GM23338 (cell line): ENCODE measurements around the gene BACE2. TPM values are rescaled to one million over a fixed set of nuclear protein-coding genes. Genes with fewer than 3 reads are reported as not detected.

ENCODE experiments used
- ATAC-seq: fragments of 200-7000 bp; cut with Tn5 transposase; 3 replicates; pipeline ENCODE4 v1.9.1; 2020
- DNase-seq: peaks from one replicate; pipeline ENCODE4 v3.0.0-alpha.2; 2015; ENCODE audit warnings: low spot score
- H2AFZ ChIP-seq: fragments of 200-600 bp; sonication (generic); 2 replicates; pipeline ENCODE4 v1.8.0; 2016; ENCODE audit warnings: antibody characterized with exemption, mild to moderate bottlenecking, moderate library complexity
- H3F3A ChIP-seq: fragments of 200-600 bp; sonication (generic); replicated peaks from 2 replicates; pipeline ENCODE4 v1.8.0; 2017; ENCODE audit warnings: antibody characterized with exemption, mixed run types, low read depth
- H3K27ac ChIP-seq: fragments of 200-600 bp; sonication (generic); 2 replicates; pipeline ENCODE4 v1.6.1; 2016; ENCODE audit warnings: low read depth
- H3K27me3 ChIP-seq: fragments of 200-600 bp; sonication (generic); 2 replicates; pipeline ENCODE4 v1.8.0; 2016; ENCODE audit warnings: mild to moderate bottlenecking, mixed run types, moderate library complexity; ENCODE audit not compliant: insufficient read depth
- H3K36me3 ChIP-seq: fragments of 200-600 bp; sonication (generic); 2 replicates; pipeline ENCODE4 v1.8.0; 2016; ENCODE audit warnings: mild to moderate bottlenecking; ENCODE audit not compliant: insufficient read depth
- H3K4me1 ChIP-seq: fragments of 200-600 bp; sonication (generic); 2 replicates; pipeline ENCODE4 v1.8.0; 2016; ENCODE audit warnings: mild to moderate bottlenecking, moderate library complexity; ENCODE audit not compliant: insufficient read depth
- H3K4me2 ChIP-seq: fragments of 200-600 bp; sonication (generic); 2 replicates; pipeline ENCODE4 v1.7.1; 2017; ENCODE audit warnings: mixed run types
- H3K4me3 ChIP-seq: fragments of 200-600 bp; sonication (generic); 2 replicates; pipeline ENCODE4 v1.6.1; 2016; ENCODE audit warnings: mixed run types
- H3K79me2 ChIP-seq: fragments of 200-600 bp; sonication (generic); replicated peaks from 2 replicates; pipeline ENCODE4 v1.8.0; 2017; ENCODE audit warnings: mild to moderate bottlenecking; ENCODE audit not compliant: insufficient read depth
- H3K9me2 ChIP-seq: fragments of 200-600 bp; sonication (generic); 2 replicates; pipeline ENCODE4 v1.8.0; 2017; ENCODE audit not compliant: insufficient read depth
- H4K20me1 ChIP-seq: fragments of 200-600 bp; sonication (generic); replicated peaks from 2 replicates; pipeline ENCODE4 v1.8.0; 2017; ENCODE audit warnings: mild to moderate bottlenecking; ENCODE audit not compliant: insufficient read depth
- H3K27ac Mint-ChIP-seq: 2 replicates; pipeline ENCODE4 v1.8.0; 2020; ENCODE audit warnings: inconsistent platforms, mild to moderate bottlenecking, moderate library complexity, mixed read lengths
- H3K27me3 Mint-ChIP-seq: 3 replicates; pipeline ENCODE4 v1.8.0; 2022; ENCODE audit warnings: low read depth, mild to moderate bottlenecking, moderate library complexity, mixed read lengths, inconsistent platforms; ENCODE audit not compliant: insufficient read depth, poor library complexity
- H3K36me3 Mint-ChIP-seq: 3 replicates; pipeline ENCODE4 v1.8.0; 2021; ENCODE audit warnings: low read depth, mild to moderate bottlenecking, inconsistent platforms, moderate library complexity, mixed read lengths
- H3K4me1 Mint-ChIP-seq: 3 replicates; pipeline ENCODE4 v1.8.0; 2020; ENCODE audit warnings: mild to moderate bottlenecking, inconsistent platforms, mixed read lengths
- H3K4me3 Mint-ChIP-seq: 3 replicates; pipeline ENCODE4 v1.8.0; 2021; ENCODE audit warnings: moderate library complexity, mild to moderate bottlenecking, inconsistent platforms, mixed read lengths
- H3K9me3 Mint-ChIP-seq: 3 replicates; pipeline ENCODE4 v1.8.0; 2020; ENCODE audit warnings: moderate library complexity, mild to moderate bottlenecking, inconsistent platforms, mixed read lengths
- CREB1 ChIP-seq: fragments of 250-450 bp; sonication (Bioruptor Pico); IDR thresholded peaks from 2 replicates; pipeline ENCODE4 v1.5.0; 2020; ENCODE audit warnings: low read depth, mild to moderate bottlenecking, moderate library complexity
- CTCF ChIP-seq, 2 experiments: fragments of 200-600 bp in 1 of 2; sonication (generic) in 1 of 2; conservative IDR thresholded peaks; 2 replicates each; pipeline versions ENCODE4 v1.5.1 to v1.6.1; 2016 to 2017; ENCODE audit warnings: antibody characterized with exemption in 2 of 2, low read depth in 2 of 2, mild to moderate bottlenecking in 2 of 2, moderate library complexity in 1 of 2
- EZH2 ChIP-seq: fragments of 200-600 bp; sonication (generic); IDR thresholded peaks from one replicate; pipeline ENCODE4 v1.8.0; 2017; ENCODE audit warnings: antibody characterized with exemption, mild to moderate bottlenecking, low read depth; ENCODE audit not compliant: unreplicated experiment
- EZH2phosphoT487 ChIP-seq: fragments of 200-600 bp; sonication (generic); IDR thresholded peaks from one replicate; pipeline ENCODE4 v1.8.1; 2018; ENCODE audit warnings: antibody characterized with exemption; ENCODE audit not compliant: unreplicated experiment
- JUNB ChIP-seq: IDR thresholded peaks from one replicate; pipeline ENCODE4 v1.6.1; 2016; ENCODE audit warnings: antibody characterized with exemption; ENCODE audit not compliant: unreplicated experiment
- NANOG ChIP-seq: IDR thresholded peaks from 2 replicates; pipeline ENCODE4 v1.6.1; 2016; ENCODE audit warnings: antibody characterized with exemption, borderline replicate concordance
- POLR2AphosphoS5 ChIP-seq: IDR thresholded peaks from 2 replicates; pipeline ENCODE4 v1.6.1; 2016; ENCODE audit warnings: antibody characterized with exemption, low read depth
- REST ChIP-seq: IDR thresholded peaks from one replicate; pipeline ENCODE4 v1.6.1; 2018; ENCODE audit warnings: antibody characterized with exemption; ENCODE audit not compliant: unreplicated experiment
- STAT1 ChIP-seq: IDR thresholded peaks from one replicate; pipeline ENCODE4 v1.6.1; 2016; ENCODE audit warnings: antibody characterized with exemption; ENCODE audit not compliant: unreplicated experiment
- ZNF114 ChIP-seq: fragments of 250-450 bp; sonication (Bioruptor Pico); IDR thresholded peaks from 2 replicates; pipeline ENCODE4 v1.5.0; 2020; ENCODE audit warnings: mild to moderate bottlenecking, moderate library complexity
- ZNF331 ChIP-seq: fragments of 250-450 bp; sonication (Bioruptor Pico); IDR thresholded peaks from 2 replicates; pipeline ENCODE4 v1.5.0; 2020; ENCODE audit warnings: low read depth, mild to moderate bottlenecking, moderate library complexity
- polyA plus RNA-seq: library from polyadenylated mRNA; unstranded; fragments of >200 nt; fragmentation: Nextera tagmentation; extraction: Ambion mirVana; gene quantifications from 2 replicates; pipeline ENCODE4 v1.2.1, GENCODE V29; 2016
- total RNA-seq: library from RNA; depleted of rRNA; stranded (reverse); fragments of >200 nt; shearing (Covaris generic); gene quantifications from 2 replicates; pipeline ENCODE4 v1.2.3, GENCODE V29; 2014
- TF ChIP-seq, protein P1 (sequence below): fragments of 250-450 bp; sonication (Bioruptor Pico); IDR thresholded peaks from 2 replicates; pipeline ENCODE4 v1.5.0; 2020; ENCODE audit warnings: mild to moderate bottlenecking, moderate library complexity
- TF ChIP-seq, protein P2 (sequence below): IDR thresholded peaks from 2 replicates; pipeline ENCODE4 v1.6.1; 2016; ENCODE audit warnings: antibody characterized with exemption

BACE2 gene
- total and polyA plus RNA-seq, 2 experiments from 2014 or later = 3.5 to 6.8 TPM

GRCh38 chr21:41216486-41216885, 48.5 kb downstream of the BACE2 start:
- Mint-ChIP-seq H3K27me3 (peaks cover 3% of the 10 kb centered on the region), H3K4me3 (no peak overlapping the region), H3K27ac (no peak overlapping the region), H3K4me1 (peaks cover 4% of the 10 kb centered on the region), H3K36me3 (no peaks in the 10 kb centered on the region), H3K9me3 (no peaks in the 10 kb centered on the region)
- TF ChIP-seq EZH2 (no peak), STAT1 (no peak), REST (no peak), POLR2AphosphoS5 (no peak), ZNF331 (CRISPR knock-in tag) (no peak), EZH2phosphoT487 (no peak), JUNB (no peak), CREB1 (no peak), CTCF (conservative IDR thresholded peaks at IDR 0.05; ENCODE audit: low read depth in 2 of 2) (no peak), NANOG (no peak), ZNF114 (CRISPR knock-in tag) (no peak)
- TF ChIP-seq, protein P1, sequence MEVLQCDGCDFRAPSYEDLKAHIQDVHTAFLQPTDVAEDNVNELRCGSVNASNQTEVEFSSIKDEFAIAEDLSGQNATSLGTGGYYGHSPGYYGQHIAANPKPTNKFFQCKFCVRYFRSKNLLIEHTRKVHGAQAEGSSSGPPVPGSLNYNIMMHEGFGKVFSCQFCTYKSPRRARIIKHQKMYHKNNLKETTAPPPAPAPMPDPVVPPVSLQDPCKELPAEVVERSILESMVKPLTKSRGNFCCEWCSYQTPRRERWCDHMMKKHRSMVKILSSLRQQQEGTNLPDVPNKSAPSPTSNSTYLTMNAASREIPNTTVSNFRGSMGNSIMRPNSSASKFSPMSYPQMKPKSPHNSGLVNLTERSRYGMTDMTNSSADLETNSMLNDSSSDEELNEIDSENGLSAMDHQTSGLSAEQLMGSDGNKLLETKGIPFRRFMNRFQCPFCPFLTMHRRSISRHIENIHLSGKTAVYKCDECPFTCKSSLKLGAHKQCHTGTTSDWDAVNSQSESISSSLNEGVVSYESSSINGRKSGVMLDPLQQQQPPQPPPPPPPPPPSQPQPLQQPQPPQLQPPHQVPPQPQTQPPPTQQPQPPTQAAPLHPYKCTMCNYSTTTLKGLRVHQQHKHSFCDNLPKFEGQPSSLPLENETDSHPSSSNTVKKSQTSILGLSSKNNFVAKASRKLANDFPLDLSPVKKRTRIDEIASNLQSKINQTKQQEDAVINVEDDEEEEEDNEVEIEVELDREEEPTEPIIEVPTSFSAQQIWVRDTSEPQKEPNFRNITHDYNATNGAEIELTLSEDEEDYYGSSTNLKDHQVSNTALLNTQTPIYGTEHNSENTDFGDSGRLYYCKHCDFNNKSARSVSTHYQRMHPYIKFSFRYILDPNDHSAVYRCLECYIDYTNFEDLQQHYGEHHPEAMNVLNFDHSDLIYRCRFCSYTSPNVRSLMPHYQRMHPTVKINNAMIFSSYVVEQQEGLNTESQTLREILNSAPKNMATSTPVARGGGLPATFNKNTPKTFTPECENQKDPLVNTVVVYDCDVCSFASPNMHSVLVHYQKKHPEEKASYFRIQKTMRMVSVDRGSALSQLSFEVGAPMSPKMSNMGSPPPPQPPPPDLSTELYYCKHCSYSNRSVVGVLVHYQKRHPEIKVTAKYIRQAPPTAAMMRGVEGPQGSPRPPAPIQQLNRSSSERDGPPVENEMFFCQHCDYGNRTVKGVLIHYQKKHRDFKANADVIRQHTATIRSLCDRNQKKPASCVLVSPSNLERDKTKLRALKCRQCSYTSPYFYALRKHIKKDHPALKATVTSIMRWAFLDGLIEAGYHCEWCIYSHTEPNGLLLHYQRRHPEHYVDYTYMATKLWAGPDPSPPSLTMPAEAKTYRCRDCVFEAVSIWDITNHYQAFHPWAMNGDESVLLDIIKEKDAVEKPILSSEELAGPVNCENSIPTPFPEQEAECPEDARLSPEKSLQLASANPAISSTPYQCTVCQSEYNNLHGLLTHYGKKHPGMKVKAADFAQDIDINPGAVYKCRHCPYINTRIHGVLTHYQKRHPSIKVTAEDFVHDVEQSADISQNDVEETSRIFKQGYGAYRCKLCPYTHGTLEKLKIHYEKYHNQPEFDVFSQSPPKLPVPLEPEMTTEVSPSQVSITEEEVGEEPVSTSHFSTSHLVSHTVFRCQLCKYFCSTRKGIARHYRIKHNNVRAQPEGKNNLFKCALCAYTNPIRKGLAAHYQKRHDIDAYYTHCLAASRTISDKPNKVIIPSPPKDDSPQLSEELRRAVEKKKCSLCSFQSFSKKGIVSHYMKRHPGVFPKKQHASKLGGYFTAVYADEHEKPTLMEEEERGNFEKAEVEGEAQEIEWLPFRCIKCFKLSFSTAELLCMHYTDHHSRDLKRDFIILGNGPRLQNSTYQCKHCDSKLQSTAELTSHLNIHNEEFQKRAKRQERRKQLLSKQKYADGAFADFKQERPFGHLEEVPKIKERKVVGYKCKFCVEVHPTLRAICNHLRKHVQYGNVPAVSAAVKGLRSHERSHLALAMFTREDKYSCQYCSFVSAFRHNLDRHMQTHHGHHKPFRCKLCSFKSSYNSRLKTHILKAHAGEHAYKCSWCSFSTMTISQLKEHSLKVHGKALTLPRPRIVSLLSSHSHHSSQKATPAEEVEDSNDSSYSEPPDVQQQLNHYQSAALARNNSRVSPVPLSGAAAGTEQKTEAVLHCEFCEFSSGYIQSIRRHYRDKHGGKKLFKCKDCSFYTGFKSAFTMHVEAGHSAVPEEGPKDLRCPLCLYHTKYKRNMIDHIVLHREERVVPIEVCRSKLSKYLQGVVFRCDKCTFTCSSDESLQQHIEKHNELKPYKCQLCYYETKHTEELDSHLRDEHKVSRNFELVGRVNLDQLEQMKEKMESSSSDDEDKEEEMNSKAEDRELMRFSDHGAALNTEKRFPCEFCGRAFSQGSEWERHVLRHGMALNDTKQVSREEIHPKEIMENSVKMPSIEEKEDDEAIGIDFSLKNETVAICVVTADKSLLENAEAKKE (CRISPR knock-in tag) = no peak
- TF ChIP-seq, protein P2, sequence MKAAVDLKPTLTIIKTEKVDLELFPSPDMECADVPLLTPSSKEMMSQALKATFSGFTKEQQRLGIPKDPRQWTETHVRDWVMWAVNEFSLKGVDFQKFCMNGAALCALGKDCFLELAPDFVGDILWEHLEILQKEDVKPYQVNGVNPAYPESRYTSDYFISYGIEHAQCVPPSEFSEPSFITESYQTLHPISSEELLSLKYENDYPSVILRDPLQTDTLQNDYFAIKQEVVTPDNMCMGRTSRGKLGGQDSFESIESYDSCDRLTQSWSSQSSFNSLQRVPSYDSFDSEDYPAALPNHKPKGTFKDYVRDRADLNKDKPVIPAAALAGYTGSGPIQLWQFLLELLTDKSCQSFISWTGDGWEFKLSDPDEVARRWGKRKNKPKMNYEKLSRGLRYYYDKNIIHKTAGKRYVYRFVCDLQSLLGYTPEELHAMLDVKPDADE = no peak
- H2AFZ ChIP-seq = no peak overlapping the region
- no peak overlapping the region for H3K4me3 ChIP-seq
- H3K27me3 ChIP-seq = no peaks in the 10 kb centered on the region
- H3K79me2 ChIP-seq = no peaks in the 10 kb centered on the region
- DNase-seq (no peak), ATAC-seq (no peak)
- H3K36me3 ChIP-seq = no peaks in the 10 kb centered on the region
- no peaks in the 10 kb centered on the region for H3K4me1 ChIP-seq
- H3F3A ChIP-seq = no peaks in the 10 kb centered on the region
- no peak overlapping the region for H3K27ac ChIP-seq
- H4K20me1 ChIP-seq = no peaks in the 10 kb centered on the region
- H3K4me2 ChIP-seq = no peak overlapping the region
- H3K9me2 ChIP-seq = no peaks in the 10 kb centered on the region
